HG02571 (cell line): ENCODE data around the gene TAPBPL.
"Not testable (repeated sequence)": the region's sequence is repeated elsewhere in the genome, so short reads cannot be mapped to it uniquely, and the experiment has no call there.

Experiments
- ATAC-seq: cut with Tn5 transposase; IDR thresholded peaks from one replicate; pipeline ENCODE4 v1.9.1; 2021; ENCODE audit warnings: mild to moderate bottlenecking, moderate library complexity; ENCODE audit not compliant: unreplicated experiment

Gene TAPBPL

GRCh38 chr12:6451348-6452244, at the start of gene TAPBPL:
TSS of gene TAPBPL (plus strand) at chr12:6452042. CDS start at chr12:6452249, 207 bp downstream.
- ATAC-seq, result peak; percentile 63

GRCh38 chr12:6404390-6404789, 47.5 kb upstream of the TAPBPL start:
- no peak for ATAC-seq

- ATAC-seq, result no peak
Observed at GRCh38 chr12:6405963-6406362, 45.9 kb upstream of the TAPBPL start.

GRCh38 chr12:6407236-6407954, 44.4 kb upstream of the TAPBPL start:
- ATAC-seq, result no peak

- no peak for ATAC-seq
Observed at GRCh38 chr12:6416596-6416995, 35.2 kb upstream of the TAPBPL start.

GRCh38 chr12:6418796-6419195, 33.0 kb upstream of the TAPBPL start:
- ATAC-seq, result no peak

- ATAC-seq, result no peak
Observed at GRCh38 chr12:6420364-6420763, 31.5 kb upstream of the TAPBPL start.

GRCh38 chr12:6423267-6424007, 28.4 kb upstream of the TAPBPL start:
- ATAC-seq, result no peak

GRCh38 chr12:6424008-6424347, 27.9 kb upstream of the TAPBPL start:
- no peak for ATAC-seq

- ATAC-seq, result no peak
Observed at GRCh38 chr12:6424866-6425265, 27.0 kb upstream of the TAPBPL start.

GRCh38 chr12:6425590-6426531, 26.0 kb upstream of the TAPBPL start:
- ATAC-seq, result no peak

GRCh38 chr12:6426882-6427671, 24.8 kb upstream of the TAPBPL start:
- ATAC-seq, result peak; percentile 58

GRCh38 chr12:6427796-6428195, 24.0 kb upstream of the TAPBPL start:
- ATAC-seq, result not testable (repeated sequence)

GRCh38 chr12:6428326-6428725, 23.5 kb upstream of the TAPBPL start:
- ATAC-seq, result no peak

GRCh38 chr12:6430124-6430989, 21.5 kb upstream of the TAPBPL start:
- ATAC-seq, result no peak

GRCh38 chr12:6432991-6433390, 18.9 kb upstream of the TAPBPL start:
- no peak for ATAC-seq

GRCh38 chr12:6434205-6435140, 17.4 kb upstream of the TAPBPL start:
- no peak for ATAC-seq
